K562 (cell line): Measurements from ENCODE around the gene FAM124A. TPM values are rescaled to one million over a fixed set of nuclear protein-coding genes. Genes with fewer than 3 reads are reported as not detected.

Source experiments
- ATAC-seq: fragments of 200-7000 bp; cut with Tn5 transposase; 3 replicates; pipeline ENCODE4 v1.9.1; 2020; ENCODE audit warnings: moderate library complexity
- BruUV-seq: library from RNA; stranded (reverse); fragments of 400-500 nt; replicated peaks from 2 replicates; lab custom pipeline; 2021; lab: Mats Ljungman, UMichigan
- CTCF ChIA-PET: fragments of 300-600 bp; formaldehyde crosslinking; extraction: SDS; loops from one replicate; lab custom pipeline; 2021; ENCODE audit warnings: low intra/inter-chr PET ratio; lab: Yijun Ruan, JAX
- POLR2A ChIA-PET: fragments of 300-600, 350-650 bp; sonication (Branson Sonifier 250); formaldehyde crosslinking; extraction: SDS; loops from one replicate; lab custom pipeline; 2021; ENCODE audit warnings: antibody characterized with exemption, inconsistent platforms; lab: Yijun Ruan, JAX
- DNase-seq, 4 experiments: peaks; one replicate each; pipeline versions ENCODE4 v3.0.0 to v3.0.0-alpha.2; 2011 to 2018; ENCODE audit warnings: low spot score in 3 of 4, mixed read lengths in 3 of 4; ENCODE audit errors: extremely low read depth in 1 of 4
- FAIRE-seq: peaks from 2 replicates; lab custom pipeline; 2011; peaks lifted over from hg19 to GRCh38; lab: Jason Lieb, UNC
- H2AFZ ChIP-seq: 2 replicates; pipeline ENCODE4 v1.6.0; 2011; ENCODE audit warnings: low read depth, low read length, control low read depth, inconsistent platforms
- H3K27ac ChIP-seq: fragments of 200-600 bp; 3 replicates; pipeline ENCODE4 v1.8.0; 2011; ENCODE audit warnings: low read depth, mild to moderate bottlenecking, control low read depth, inconsistent platforms, low read length, moderate library complexity, mixed read lengths; ENCODE audit errors: extremely low read depth
- H3K27me3 ChIP-seq, 2 experiments: fragments of 300-600 bp in 1 of 2; 2 replicates in 1 of 2; 3 replicates in 1 of 2; pipeline versions ENCODE4 v1.6.0 to v1.8.0; 2011; ENCODE audit warnings: inconsistent platforms in 2 of 2, low read length in 2 of 2, mild to moderate bottlenecking in 1 of 2, mixed read lengths in 1 of 2, moderate library complexity in 1 of 2; ENCODE audit not compliant: control insufficient read depth in 2 of 2, insufficient read depth in 2 of 2
- H3K36me3 ChIP-seq: fragments of 300-600 bp; 3 replicates; pipeline ENCODE4 v1.8.0; 2011; ENCODE audit warnings: mild to moderate bottlenecking, low read length, inconsistent platforms; ENCODE audit not compliant: control insufficient read depth, insufficient read depth
- H3K4me1 ChIP-seq, 2 experiments: fragments of 200-600 bp in 1 of 2; replicated peaks in 1 of 2; 2 replicates in 1 of 2; 3 replicates in 1 of 2; pipeline versions ENCODE4 v1.5.1 to v1.8.0; 2011; ENCODE audit warnings: inconsistent platforms in 2 of 2, low read length in 2 of 2, mild to moderate bottlenecking in 1 of 2, mixed read lengths in 1 of 2, moderate library complexity in 1 of 2; ENCODE audit not compliant: control insufficient read depth in 2 of 2, insufficient read depth in 2 of 2
- H3K4me2 ChIP-seq: 2 replicates; pipeline ENCODE4 v1.6.1; 2011; ENCODE audit warnings: low read length, control low read depth, inconsistent platforms, mixed read lengths; ENCODE audit not compliant: insufficient read depth
- H3K4me3 ChIP-seq: fragments of 200-600 bp; sonication (generic), shearing (Covaris generic); 2 replicates; pipeline ENCODE4 v1.5.1; 2016; ENCODE audit warnings: control low read depth, inconsistent platforms
- H3K79me2 ChIP-seq: fragments of 200-600 bp; 3 replicates; pipeline ENCODE4 v1.8.0; 2011; ENCODE audit warnings: low read length, inconsistent platforms; ENCODE audit not compliant: control insufficient read depth, insufficient read depth
- H3K9ac ChIP-seq, 2 experiments: 2 replicates each; pipeline versions ENCODE4 v1.6.0 to v1.6.1; 2011; ENCODE audit warnings: low read depth in 2 of 2, low read length in 2 of 2, control low read depth in 1 of 2, inconsistent platforms in 1 of 2, mild to moderate bottlenecking in 1 of 2, mixed read lengths in 1 of 2; ENCODE audit not compliant: insufficient read depth in 1 of 2
- H3K9me1 ChIP-seq: one replicate; pipeline ENCODE4 v1.6.0; 2011; ENCODE audit warnings: inconsistent platforms, mild to moderate bottlenecking, low read length, moderate library complexity; ENCODE audit not compliant: control insufficient read depth, insufficient read depth
- H3K9me3 ChIP-seq: replicated peaks from 2 replicates; pipeline ENCODE4 v1.5.1; 2011; ENCODE audit warnings: low read depth, low read length, inconsistent platforms; ENCODE audit not compliant: control insufficient read depth, insufficient read depth
- H4K20me1 ChIP-seq: replicated peaks from 2 replicates; pipeline ENCODE4 v1.6.1; 2011; ENCODE audit warnings: low read length, inconsistent platforms, mixed read lengths; ENCODE audit not compliant: control insufficient read depth, insufficient read depth
- BRD9 ChIP-seq: fragments of 450-650 bp; IDR thresholded peaks from 2 replicates; pipeline ENCODE4 v1.6.1; 2018; ENCODE audit warnings: low read depth; ENCODE audit not compliant: partially characterized antibody
- FOXK2 ChIP-seq, 2 experiments: fragments of 450-650 bp; IDR thresholded peaks in 1 of 2; conservative IDR thresholded peaks in 1 of 2; 2 replicates each; pipeline ENCODE4 v1.6.1; 2016; ENCODE audit warnings: low read depth in 2 of 2, mild to moderate bottlenecking in 1 of 2
- GATA2 ChIP-seq: sonication (generic); formaldehyde crosslinking; IDR thresholded peaks from 2 replicates; pipeline ENCODE4 v1.4.0; 2020; ENCODE audit warnings: mild to moderate bottlenecking, missing genetic modification reagents
- GATAD2B ChIP-seq: fragments of 450-650 bp; IDR thresholded peaks from 2 replicates; pipeline ENCODE4 v1.6.1; 2017; ENCODE audit warnings: mild to moderate bottlenecking, borderline replicate concordance
- JUND ChIP-seq, 2 experiments: IDR thresholded peaks; 2 replicates in 1 of 2; 3 replicates in 1 of 2; pipeline ENCODE4 v1.6.1; 2011; ENCODE audit warnings: borderline replicate concordance in 2 of 2, low read depth in 2 of 2, low read length in 2 of 2, improper control_type of control experiment in 1 of 2, missing biosample characterization in 1 of 2, missing genetic modification characterization in 1 of 2, missing genetic modification reagents in 1 of 2
- KAT2B ChIP-seq: IDR thresholded peaks from one replicate; pipeline ENCODE4 v1.6.1; 2012; ENCODE audit warnings: low read depth, mild to moderate bottlenecking, control low read depth, inconsistent platforms, low read length, moderate library complexity
- NCOA1 ChIP-seq: fragments of 450-650 bp; IDR thresholded peaks from 2 replicates; pipeline ENCODE4 v1.6.1; 2016; ENCODE audit warnings: low read depth
- PHB ChIP-seq: fragments of 250-450 bp; sonication (Bioruptor Pico); IDR thresholded peaks from 2 replicates; pipeline ENCODE4 v1.5.0; 2021
- WGBS: fragments of 100-300 bp; shearing (Covaris generic); methylation state at CpG from one replicate; pipeline ENCODE4 v1.1.6; 2016; ENCODE audit warnings: low coverage, mixed read lengths; ENCODE audit not compliant: insufficient coverage; ENCODE audit errors: missing lambda C conversion rate; 5-methylcytosine and 5-hydroxymethylcytosine counted together
- in situ Hi-C: fragments of 300-500 bp; cut with MboI; formaldehyde crosslinking; loops from 4 replicates; pipeline ENCODE4 v1.15.0; 2018; ENCODE audit warnings: inconsistent platforms, mixed read lengths
- intact Hi-C: fragments of 100-400 bp; cut with micrococcal nuclease; formaldehyde crosslinking; loops from 2 replicates; pipeline ENCODE4 v1.14.2; 2022
- polyA plus RNA-seq, 8 experiments: library from polyadenylated mRNA; depleted of rRNA in 4 of 8; stranded (reverse) in 5 of 8; unstranded in 3 of 8; fragments of >200 nt; fragmentation: Nextera tagmentation in 2 of 8; fragmentation: Illumina TruSeq in 1 of 8; extraction: Ambion mirVana in 2 of 8; extraction: Trizol in 1 of 8; gene quantifications; 2 replicates each; pipeline versions ENCODE4 v1.2.1 to v1.2.3, GENCODE V29; 2011 to 2014; ENCODE audit warnings: inconsistent platforms in 1 of 8, missing spikeins in 1 of 8
- total RNA-seq, 7 experiments: library from RNA; depleted of rRNA in 6 of 7; stranded (reverse); fragments of >200 nt in 6 of 7; fragmentation: Illumina TruSeq in 2 of 7; extraction: Trizol in 2 of 7; gene quantifications; 2 replicates each; pipeline versions ENCODE4 v1.2.1 to v1.2.3, GENCODE V29; 2011 to 2021; ENCODE audit warnings: low replicate concordance in 1 of 7
- TF ChIP-seq, protein P1 (sequence below): fragments of 450-650 bp; IDR thresholded peaks from 2 replicates; pipeline ENCODE4 v1.6.1; 2016; ENCODE audit warnings: mild to moderate bottlenecking

Gene FAM124A
- total and polyA plus RNA-seq, 9 of the 15 experiments (the other 6 are each of a cell fraction or from before 2014, with no cell fraction given), result not detected

DNA sequence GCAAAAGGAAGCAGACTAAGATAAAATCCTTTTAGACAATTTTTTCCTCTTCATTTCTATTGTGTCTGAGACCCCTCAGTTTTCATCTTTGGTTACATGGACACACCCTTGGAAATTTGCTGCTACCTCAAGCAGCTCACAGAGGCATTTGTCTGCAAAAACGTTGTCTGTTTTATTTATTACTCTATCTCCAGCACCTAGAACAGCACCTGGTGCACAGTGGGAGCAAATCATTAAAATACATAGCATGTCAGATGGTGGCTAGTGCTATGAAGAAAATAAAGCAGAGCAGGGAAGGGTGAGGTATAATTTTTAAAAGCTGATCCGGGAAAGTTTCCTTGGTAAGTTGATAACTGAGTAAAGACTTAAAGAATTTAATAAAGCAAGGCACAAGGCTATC lies 14.3 kb upstream of the FAM124A start:
- Histone ChIP-seq H2AFZ (no peak overlapping the region), H3K27ac (no peak overlapping the region), H3K9ac (no peak overlapping the region), H3K79me2 (no peaks in the 10 kb centered on the region), H3K9me1 (no peaks in the 10 kb centered on the region), H3K4me2 (no peak overlapping the region), H3K4me3 (no peak overlapping the region), H3K4me1 (no peaks in the 10 kb centered on the region), H3K27me3 (peaks cover 0 to 16% of the 10 kb centered on the region in 2 experiments; a peak in 3 of 5 replicates), H3K36me3 (no peaks in the 10 kb centered on the region), H4K20me1 (no peaks in the 10 kb centered on the region), H3K9me3 (no peaks in the 10 kb centered on the region)
- WGBS, result 0% methylated on average over 2 of the region's 2 CpGs
- ATAC-seq, result no peak
- ChIA-PET POLR2A (interaction anchor here (0.6 kb wide), 1 partner anchor 555 kb away, joined by 3 read pairs; no protein-coding TSS in a partner anchor), CTCF (no interaction called here)
- no peak for FAIRE-seq
- DNase-seq, result no peak
- no TSS peak for BruUV-seq
- intact Hi-C loops (no loop called here), in situ Hi-C loops (no loop called here)
- TF ChIP-seq NCOA1 (no peak), BRD9 (no peak), PHB (no peak), JUND (IDR thresholded peaks at IDR 0.05; ENCODE audit: borderline replicate concordance, low read depth, low read length) (no peak), JUND (tag; IDR thresholded peaks at IDR 0.05; ENCODE audit: borderline replicate concordance, low read depth, low read length) (no peak), GATA2 (CRISPR knock-in tag) (no peak), FOXK2 (conservative IDR thresholded peaks at IDR 0.05 in 1 of 2, IDR thresholded peaks at IDR 0.05 in 1 of 2; ENCODE audit: low read depth in 2 of 2) (no peak), GATAD2B (no peak), KAT2B (no peak)
- TF ChIP-seq, protein P1, sequence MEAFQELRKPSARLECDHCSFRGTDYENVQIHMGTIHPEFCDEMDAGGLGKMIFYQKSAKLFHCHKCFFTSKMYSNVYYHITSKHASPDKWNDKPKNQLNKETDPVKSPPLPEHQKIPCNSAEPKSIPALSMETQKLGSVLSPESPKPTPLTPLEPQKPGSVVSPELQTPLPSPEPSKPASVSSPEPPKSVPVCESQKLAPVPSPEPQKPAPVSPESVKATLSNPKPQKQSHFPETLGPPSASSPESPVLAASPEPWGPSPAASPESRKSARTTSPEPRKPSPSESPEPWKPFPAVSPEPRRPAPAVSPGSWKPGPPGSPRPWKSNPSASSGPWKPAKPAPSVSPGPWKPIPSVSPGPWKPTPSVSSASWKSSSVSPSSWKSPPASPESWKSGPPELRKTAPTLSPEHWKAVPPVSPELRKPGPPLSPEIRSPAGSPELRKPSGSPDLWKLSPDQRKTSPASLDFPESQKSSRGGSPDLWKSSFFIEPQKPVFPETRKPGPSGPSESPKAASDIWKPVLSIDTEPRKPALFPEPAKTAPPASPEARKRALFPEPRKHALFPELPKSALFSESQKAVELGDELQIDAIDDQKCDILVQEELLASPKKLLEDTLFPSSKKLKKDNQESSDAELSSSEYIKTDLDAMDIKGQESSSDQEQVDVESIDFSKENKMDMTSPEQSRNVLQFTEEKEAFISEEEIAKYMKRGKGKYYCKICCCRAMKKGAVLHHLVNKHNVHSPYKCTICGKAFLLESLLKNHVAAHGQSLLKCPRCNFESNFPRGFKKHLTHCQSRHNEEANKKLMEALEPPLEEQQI, result no peak
